Transverse colon (tissue), 3 donors: Measurements from ENCODE around the gene HNRNPUL1.

Experiments used
- CTCF ChIP-seq, 5 experiments: fragments of 200-600 bp in 3 of 5; fragments of 450-650 bp in 2 of 5; sonication (generic) in 3 of 5; IDR thresholded peaks; 1 replicate in 2 of 5; 2 replicates in 3 of 5; pipeline ENCODE4 v1.5.1; 2016 to 2017; ENCODE audit warnings: antibody characterized with exemption in 5 of 5, inconsistent platforms in 3 of 5, mild to moderate bottlenecking in 2 of 5, moderate library complexity in 1 of 5
- EP300 ChIP-seq: sonication (generic); formaldehyde crosslinking; IDR thresholded peaks from one replicate; pipeline ENCODE4 v1.6.1; 2017; ENCODE audit warnings: antibody characterized with exemption, low read depth
- POLR2A ChIP-seq: fragments of 450-650 bp; IDR thresholded peaks from one replicate; pipeline ENCODE4 v1.6.1; 2016; ENCODE audit warnings: antibody characterized with exemption, mild to moderate bottlenecking, moderate library complexity

DNA sequence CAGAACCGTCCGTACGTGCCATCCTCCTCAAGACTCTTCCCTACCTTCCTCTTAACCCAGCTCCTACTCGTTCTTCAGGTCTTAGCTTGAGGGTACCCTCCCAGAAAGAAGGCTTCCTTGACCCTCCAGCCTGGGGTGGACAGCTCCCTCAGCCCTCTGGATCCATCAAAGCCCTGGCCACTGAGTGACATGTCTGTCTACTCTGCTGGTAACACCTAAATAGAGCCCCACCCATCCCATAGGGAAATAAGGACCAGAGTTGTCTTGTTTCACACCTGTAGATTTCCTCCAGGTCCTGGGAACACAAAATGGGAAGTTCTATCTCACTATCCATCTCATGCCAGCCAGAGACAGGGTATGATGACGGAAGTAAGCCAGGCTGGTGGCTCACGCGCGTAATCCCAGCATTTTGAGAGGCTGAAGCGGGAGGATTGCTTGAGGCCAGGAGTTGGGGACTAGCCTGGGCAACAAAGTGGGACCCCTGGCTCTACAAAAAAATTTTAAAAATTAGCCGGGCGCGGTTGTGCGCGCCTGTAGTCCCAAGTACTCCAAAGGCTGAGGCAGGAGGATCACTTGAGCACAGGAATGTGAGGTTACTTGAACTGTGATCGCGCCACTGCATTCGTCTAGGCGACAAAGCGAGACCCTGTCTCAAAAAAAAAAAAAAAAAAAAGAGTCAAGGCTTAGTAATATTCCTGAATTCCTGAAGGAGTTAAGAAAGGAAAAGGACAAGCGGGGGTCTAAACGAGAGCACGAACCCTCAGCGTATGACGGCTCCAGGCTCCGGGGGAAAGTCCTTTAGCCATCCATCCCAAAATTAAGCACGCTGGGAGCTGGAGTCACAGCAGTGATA lies 45.2 kb downstream of the HNRNPUL1 start:
- TF ChIP-seq CTCF (IDR thresholded peaks at IDR 0.05) (no peak), POLR2A (no peak), EP300 (no peak)
